IMR-90 (cell line): ENCODE data around the gene SLC7A10.

Experiments used
- BHLHE40 ChIP-seq: fragments of 150-350 bp; IDR thresholded peaks from 2 replicates; pipeline ENCODE4 v1.6.1; 2016; ENCODE audit warnings: mild to moderate bottlenecking, low read depth, low read length
- CEBPB ChIP-seq: IDR thresholded peaks from 2 replicates; pipeline ENCODE4 v1.6.1; 2012; ENCODE audit warnings: low read depth, low read length, improper control_type of control experiment
- CTCF ChIP-seq: conservative IDR thresholded peaks from 2 replicates; pipeline ENCODE4 v1.5.1; 2012; ENCODE audit warnings: mild to moderate bottlenecking, low read depth, low read length, improper control_type of control experiment
- ELK1 ChIP-seq: fragments of 150-350 bp; IDR thresholded peaks from 2 replicates; pipeline ENCODE4 v1.6.1; 2016; ENCODE audit warnings: low read depth, mild to moderate bottlenecking, low read length, moderate library complexity, borderline replicate concordance
- FOS ChIP-seq: fragments of 150-350 bp; IDR thresholded peaks from 2 replicates; pipeline ENCODE4 v1.6.1; 2016; ENCODE audit warnings: low read depth, low read length
- MAZ ChIP-seq: IDR thresholded peaks from 2 replicates; pipeline ENCODE4 v1.6.1; 2012; ENCODE audit warnings: low read depth, mild to moderate bottlenecking, low read length, improper control_type of control experiment, moderate library complexity, borderline replicate concordance
- NFE2L2 ChIP-seq: fragments of 150-350 bp; IDR thresholded peaks from 2 replicates; pipeline ENCODE4 v1.6.1; 2016; ENCODE audit warnings: low read depth, mild to moderate bottlenecking, low read length
- POLR2A ChIP-seq: IDR thresholded peaks from 2 replicates; pipeline ENCODE4 v1.6.1; 2012; ENCODE audit warnings: mild to moderate bottlenecking, low read depth, low read length
- RAD21 ChIP-seq: IDR thresholded peaks from 2 replicates; pipeline ENCODE4 v1.6.1; 2012; ENCODE audit warnings: low read length, improper control_type of control experiment
- RFX5 ChIP-seq: IDR thresholded peaks from 2 replicates; pipeline ENCODE4 v1.8.0; 2012; ENCODE audit warnings: low read depth, mild to moderate bottlenecking, low read length, moderate library complexity
- SMC3 ChIP-seq: fragments of 150-350 bp; IDR thresholded peaks from 2 replicates; pipeline ENCODE4 v1.6.1; 2016; ENCODE audit warnings: low read depth, mild to moderate bottlenecking, antibody characterized with exemption, low read length, moderate library complexity
- USF2 ChIP-seq: fragments of 150-350 bp; IDR thresholded peaks from 2 replicates; pipeline ENCODE4 v1.6.1; 2017; ENCODE audit warnings: mild to moderate bottlenecking, antibody characterized with exemption, low read length, low read depth

- TF ChIP-seq SMC3 = no peak
- TF ChIP-seq RAD21 = no peak
- TF ChIP-seq CTCF = no peak
- TF ChIP-seq CEBPB = no peak
- no peak for TF ChIP-seq USF2
- TF ChIP-seq POLR2A = no peak
- TF ChIP-seq NFE2L2 = no peak
- no peak for TF ChIP-seq ELK1
- no peak for TF ChIP-seq MAZ
- TF ChIP-seq RFX5 = no peak
- no peak for TF ChIP-seq BHLHE40
- no peak for TF ChIP-seq FOS
Measured at GRCh38 chr19:33254245-33254824, 28.7 kb upstream of the SLC7A10 start.
